PFSK-1 (cell line): ENCODE results near the gene DPF3.

Experiments used
- FOXP2 ChIP-seq: optimal IDR thresholded peaks from 2 replicates; pipeline ENCODE3; 2011; ENCODE audit warnings: borderline replicate concordance, control low read depth, inconsistent platforms; ENCODE audit not compliant: insufficient read depth; ENCODE audit errors: extremely low read length, extremely low read depth
- POLR2AphosphoS5 ChIP-seq: IDR thresholded peaks from 2 replicates; pipeline ENCODE4 v1.6.1; 2012; ENCODE audit warnings: low read depth, mild to moderate bottlenecking, control low read depth, low read length, moderate library complexity
- SIN3A ChIP-seq: IDR thresholded peaks from 2 replicates; pipeline ENCODE4 v1.6.1; 2012; ENCODE audit warnings: mild to moderate bottlenecking, low read length, moderate library complexity, borderline replicate concordance; ENCODE audit not compliant: insufficient read depth
- TAF1 ChIP-seq: IDR thresholded peaks from 2 replicates; pipeline ENCODE4 v1.6.1; 2012; ENCODE audit warnings: low read length, control low read depth, borderline replicate concordance; ENCODE audit not compliant: insufficient read depth
- TF ChIP-seq, protein P1 (sequence below), 2 experiments: IDR thresholded peaks; 2 replicates each; pipeline versions ENCODE4 v1.6.1 to v1.8.0; 2011 to 2012; ENCODE audit warnings: low read depth in 2 of 2, low read length in 2 of 2, control low read depth in 1 of 2, inconsistent platforms in 1 of 2, mild to moderate bottlenecking in 1 of 2, moderate library complexity in 1 of 2; ENCODE audit not compliant: insufficient read depth in 1 of 2

Gene DPF3

DNA sequence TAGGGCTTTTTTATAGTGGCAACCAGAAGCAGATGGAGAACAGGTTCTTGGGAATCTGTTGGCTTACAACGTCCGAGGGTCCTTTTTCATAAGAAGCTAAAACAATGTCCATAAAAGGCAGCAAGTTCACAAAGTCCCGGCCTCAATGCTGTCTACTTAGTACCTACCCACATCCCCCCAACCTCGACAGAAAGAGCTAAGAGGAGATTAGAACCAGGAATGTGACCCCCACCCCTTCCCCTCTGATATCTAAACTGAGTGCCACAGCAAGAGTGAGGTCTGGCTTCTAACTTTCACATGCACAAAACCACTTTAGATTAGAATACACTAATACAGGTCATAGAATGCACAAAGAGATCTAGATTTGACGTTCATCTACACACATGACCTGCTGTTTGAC is 4.5 kb downstream of the DPF3 start:
- TF ChIP-seq, protein P1, sequence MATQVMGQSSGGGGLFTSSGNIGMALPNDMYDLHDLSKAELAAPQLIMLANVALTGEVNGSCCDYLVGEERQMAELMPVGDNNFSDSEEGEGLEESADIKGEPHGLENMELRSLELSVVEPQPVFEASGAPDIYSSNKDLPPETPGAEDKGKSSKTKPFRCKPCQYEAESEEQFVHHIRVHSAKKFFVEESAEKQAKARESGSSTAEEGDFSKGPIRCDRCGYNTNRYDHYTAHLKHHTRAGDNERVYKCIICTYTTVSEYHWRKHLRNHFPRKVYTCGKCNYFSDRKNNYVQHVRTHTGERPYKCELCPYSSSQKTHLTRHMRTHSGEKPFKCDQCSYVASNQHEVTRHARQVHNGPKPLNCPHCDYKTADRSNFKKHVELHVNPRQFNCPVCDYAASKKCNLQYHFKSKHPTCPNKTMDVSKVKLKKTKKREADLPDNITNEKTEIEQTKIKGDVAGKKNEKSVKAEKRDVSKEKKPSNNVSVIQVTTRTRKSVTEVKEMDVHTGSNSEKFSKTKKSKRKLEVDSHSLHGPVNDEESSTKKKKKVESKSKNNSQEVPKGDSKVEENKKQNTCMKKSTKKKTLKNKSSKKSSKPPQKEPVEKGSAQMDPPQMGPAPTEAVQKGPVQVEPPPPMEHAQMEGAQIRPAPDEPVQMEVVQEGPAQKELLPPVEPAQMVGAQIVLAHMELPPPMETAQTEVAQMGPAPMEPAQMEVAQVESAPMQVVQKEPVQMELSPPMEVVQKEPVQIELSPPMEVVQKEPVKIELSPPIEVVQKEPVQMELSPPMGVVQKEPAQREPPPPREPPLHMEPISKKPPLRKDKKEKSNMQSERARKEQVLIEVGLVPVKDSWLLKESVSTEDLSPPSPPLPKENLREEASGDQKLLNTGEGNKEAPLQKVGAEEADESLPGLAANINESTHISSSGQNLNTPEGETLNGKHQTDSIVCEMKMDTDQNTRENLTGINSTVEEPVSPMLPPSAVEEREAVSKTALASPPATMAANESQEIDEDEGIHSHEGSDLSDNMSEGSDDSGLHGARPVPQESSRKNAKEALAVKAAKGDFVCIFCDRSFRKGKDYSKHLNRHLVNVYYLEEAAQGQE (IDR thresholded peaks at IDR 0.05; ENCODE audit: insufficient read depth in 1 of 2, low read depth in 2 of 2, low read length in 2 of 2): no peak
- TF ChIP-seq POLR2AphosphoS5: no peak
- no peak for TF ChIP-seq SIN3A
- no peak for TF ChIP-seq TAF1
- no peak for TF ChIP-seq FOXP2

DNA sequence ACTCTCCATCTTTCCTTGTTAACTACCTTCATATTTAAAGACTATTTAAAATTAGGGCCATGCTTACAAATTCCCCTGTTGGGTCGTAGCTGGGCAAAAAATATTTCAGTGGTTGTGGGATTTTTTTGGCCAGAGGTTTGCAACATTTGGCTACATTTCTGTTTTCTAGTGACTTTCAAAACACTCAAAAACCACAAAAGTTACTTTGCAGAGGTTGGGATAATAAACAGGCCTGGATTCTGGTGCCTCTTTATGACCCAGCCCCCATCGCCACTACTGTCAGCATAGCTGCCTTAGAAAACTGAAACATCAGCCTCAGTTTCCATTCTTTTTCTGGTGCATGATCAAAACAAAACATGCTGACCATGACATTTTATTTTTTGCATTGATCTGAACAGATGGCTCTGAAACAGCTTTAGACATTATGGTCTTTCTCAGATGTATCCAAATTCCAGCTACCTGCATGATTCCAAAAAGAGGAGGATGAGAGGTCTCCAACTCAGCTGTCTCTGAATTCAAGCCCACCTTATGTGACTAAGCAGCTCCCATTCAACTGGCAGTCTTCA is 5.2 kb downstream of the DPF3 start:
- TF ChIP-seq, protein P1 (IDR thresholded peaks at IDR 0.05; ENCODE audit: insufficient read depth in 1 of 2, low read depth in 2 of 2, low read length in 2 of 2): no peak
- no peak for TF ChIP-seq TAF1
- TF ChIP-seq SIN3A: no peak
- no peak for TF ChIP-seq POLR2AphosphoS5
- TF ChIP-seq FOXP2: no peak

DNA sequence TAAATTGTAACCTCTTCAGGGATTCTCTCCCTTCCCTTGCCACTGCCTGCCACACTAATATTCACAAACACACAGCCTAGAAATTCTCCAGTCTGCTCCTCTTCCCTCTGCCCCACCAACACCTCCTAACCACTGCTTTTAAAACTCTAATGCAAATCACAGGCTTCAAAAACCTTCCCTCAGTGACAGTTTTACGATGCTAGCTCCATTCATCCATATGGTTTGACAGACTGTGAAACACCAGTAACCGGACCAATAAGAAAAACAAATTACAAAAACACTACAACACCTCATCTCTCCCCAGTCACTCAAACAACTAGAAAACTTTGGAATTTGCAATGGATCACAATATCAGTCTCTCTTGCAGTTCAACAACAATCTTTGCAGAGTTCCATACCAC is 5.7 kb downstream of the DPF3 start:
- TF ChIP-seq TAF1 (no peak), FOXP2 (no peak), POLR2AphosphoS5 (no peak), SIN3A (no peak)
- TF ChIP-seq, protein P1 (IDR thresholded peaks at IDR 0.05; ENCODE audit: insufficient read depth in 1 of 2, low read depth in 2 of 2, low read length in 2 of 2): no peak

DNA sequence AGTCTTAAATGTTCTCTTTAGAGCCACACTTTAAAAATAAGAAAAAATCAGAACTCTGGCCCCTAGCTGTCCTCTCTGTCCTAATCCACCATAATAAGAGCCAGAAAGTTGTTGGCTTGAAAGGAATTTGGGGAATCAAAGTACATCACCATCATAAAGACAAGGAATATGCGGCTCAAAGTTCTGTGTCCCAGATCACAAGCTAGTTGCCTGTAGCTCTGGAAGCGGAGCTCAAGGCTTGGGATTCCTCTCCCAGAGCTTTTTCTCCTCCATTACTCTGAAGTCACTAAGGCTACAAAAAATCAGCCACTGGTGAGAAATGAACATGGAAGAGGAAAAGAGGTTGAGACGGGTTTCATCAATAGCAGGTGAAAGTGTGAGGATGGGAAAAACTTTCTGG is 6.4 kb downstream of the DPF3 start:
- TF ChIP-seq FOXP2: no peak
- TF ChIP-seq TAF1: no peak
- no peak for TF ChIP-seq SIN3A
- TF ChIP-seq POLR2AphosphoS5: no peak
- TF ChIP-seq, protein P1 (IDR thresholded peaks at IDR 0.05; ENCODE audit: insufficient read depth in 1 of 2, low read depth in 2 of 2, low read length in 2 of 2): no peak
